ENCODE results near the gene SLC2A1.

The SLC2A1 gene

GRCh38 chr1:42943166-42943565 lies 15.5 kb downstream of the SLC2A1 start:
- peaks cover 100% of the 10 kb centered on the region for H3K36me3 Mint-ChIP-seq
- peak overlapping the region; percentile 93 for H3K4me3 Mint-ChIP-seq
- H3K4me1 Mint-ChIP-seq = peaks cover 98% of the 10 kb centered on the region
- peak overlapping the region; percentile 96 for H3K27ac Mint-ChIP-seq
- DNase-seq (ENCODE audit: low spot score in 2 of 2) (no peak), ATAC-seq (peak; percentile 52)
- no peaks in the 10 kb centered on the region for H3K9me3 Mint-ChIP-seq

- ATAC-seq = no peak
- H3K4me3 Mint-ChIP-seq = peak overlapping the region; percentile 93
- DNase-seq (ENCODE audit: low spot score in 2 of 2) = no peak
- peak overlapping the region; percentile 96 for H3K27ac Mint-ChIP-seq
- H3K36me3 Mint-ChIP-seq = peaks cover 100% of the 10 kb centered on the region
- H3K9me3 Mint-ChIP-seq = no peaks in the 10 kb centered on the region
- H3K4me1 Mint-ChIP-seq = peaks cover 98% of the 10 kb centered on the region
Measured at GRCh38 chr1:42942444-42942843, 16.2 kb downstream of the SLC2A1 start.

GRCh38 chr1:42941640-42942330 lies 16.9 kb downstream of the SLC2A1 start:
- peaks cover 98% of the 10 kb centered on the region for H3K4me1 Mint-ChIP-seq
- peak overlapping the region; percentile 96 for H3K27ac Mint-ChIP-seq
- no peaks in the 10 kb centered on the region for H3K9me3 Mint-ChIP-seq
- H3K36me3 Mint-ChIP-seq = peaks cover 100% of the 10 kb centered on the region
- DNase-seq (ENCODE audit: low spot score in 2 of 2) (no peak), ATAC-seq (peak; percentile 18)
- H3K4me3 Mint-ChIP-seq = peak overlapping the region; percentile 93

GRCh38 chr1:42940851-42941639 lies 17.6 kb downstream of the SLC2A1 start:
- H3K27ac Mint-ChIP-seq = peak overlapping the region; percentile 96
- DNase-seq (ENCODE audit: low spot score in 2 of 2) (peak in 1 of 2 donors; percentile 72), ATAC-seq (peak; percentile 65)
- no peaks in the 10 kb centered on the region for H3K9me3 Mint-ChIP-seq
- peaks cover 100% of the 10 kb centered on the region for H3K36me3 Mint-ChIP-seq
- H3K4me3 Mint-ChIP-seq = peak overlapping the region; percentile 93
- H3K4me1 Mint-ChIP-seq = peaks cover 98% of the 10 kb centered on the region

GRCh38 chr1:42938645-42939615 lies 19.7 kb downstream of the SLC2A1 start:
- peaks cover 98% of the 10 kb centered on the region for H3K4me1 Mint-ChIP-seq
- H3K4me3 Mint-ChIP-seq = peak overlapping the region; percentile 93
- H3K9me3 Mint-ChIP-seq = no peaks in the 10 kb centered on the region
- peak overlapping the region; percentile 96 for H3K27ac Mint-ChIP-seq
- no peak for ATAC-seq
- DNase-seq (ENCODE audit: low spot score in 2 of 2) = no peak
- H3K36me3 Mint-ChIP-seq = peaks cover 100% of the 10 kb centered on the region

- Mint-ChIP-seq H3K4me3 (peak overlapping the region; percentile 93), H3K36me3 (peaks cover 100% of the 10 kb centered on the region), H3K4me1 (peaks cover 98% of the 10 kb centered on the region), H3K9me3 (no peaks in the 10 kb centered on the region), H3K27ac (peak overlapping the region; percentile 96)
- no peak for DNase-seq (ENCODE audit: low spot score in 2 of 2)
- ATAC-seq = peak; percentile 2
Measured at GRCh38 chr1:42937836-42938644, 20.6 kb downstream of the SLC2A1 start.

GRCh38 chr1:42937141-42937696 lies 21.4 kb downstream of the SLC2A1 start:
- peak overlapping the region; percentile 96 for H3K27ac Mint-ChIP-seq
- no peak for DNase-seq (ENCODE audit: low spot score in 2 of 2)
- H3K9me3 Mint-ChIP-seq = no peaks in the 10 kb centered on the region
- peaks cover 100% of the 10 kb centered on the region for H3K36me3 Mint-ChIP-seq
- peak; percentile 76 for ATAC-seq
- peaks cover 98% of the 10 kb centered on the region for H3K4me1 Mint-ChIP-seq
- peak overlapping the region; percentile 93 for H3K4me3 Mint-ChIP-seq

GRCh38 chr1:42936309-42937078 lies 22.2 kb downstream of the SLC2A1 start:
- ATAC-seq (peak; percentile 62), DNase-seq (ENCODE audit: low spot score in 2 of 2) (peak in 1 of 2 donors; percentile 70)
- no peaks in the 10 kb centered on the region for H3K9me3 Mint-ChIP-seq
- peak overlapping the region; percentile 93 for H3K4me3 Mint-ChIP-seq
- H3K27ac Mint-ChIP-seq = peak overlapping the region; percentile 96
- H3K36me3 Mint-ChIP-seq = peaks cover 100% of the 10 kb centered on the region
- peaks cover 98% of the 10 kb centered on the region for H3K4me1 Mint-ChIP-seq

- Mint-ChIP-seq H3K4me1 (peaks cover 98% of the 10 kb centered on the region), H3K36me3 (peaks cover 100% of the 10 kb centered on the region)
Measured at GRCh38 chr1:42935971-42936308, 22.7 kb downstream of the SLC2A1 start.

GRCh38 chr1:42935313-42935895 lies 23.3 kb downstream of the SLC2A1 start:
- Mint-ChIP-seq H3K4me3 (peak overlapping the region; percentile 93), H3K36me3 (peaks cover 100% of the 10 kb centered on the region), H3K4me1 (peaks cover 98% of the 10 kb centered on the region), H3K27ac (peak overlapping the region; percentile 96), H3K9me3 (no peaks in the 10 kb centered on the region)
- no peak for ATAC-seq
- no peak for DNase-seq (ENCODE audit: low spot score in 2 of 2)

More at GRCh38 chr1:42935971-42936308, 22.7 kb downstream of the SLC2A1 start:
- Mint-ChIP-seq H3K27ac (peak overlapping the region; percentile 96), H3K9me3 (no peaks in the 10 kb centered on the region), H3K4me3 (peak overlapping the region; percentile 93)
- ATAC-seq (no peak), DNase-seq (ENCODE audit: low spot score in 2 of 2) (no peak)

GRCh38 chr1:42934541-42935312 lies 23.9 kb downstream of the SLC2A1 start:
- peaks cover 100% of the 10 kb centered on the region for H3K36me3 Mint-ChIP-seq
- ATAC-seq (no peak), DNase-seq (ENCODE audit: low spot score in 2 of 2) (no peak)
- no peaks in the 10 kb centered on the region for H3K9me3 Mint-ChIP-seq
- H3K4me3 Mint-ChIP-seq = peak overlapping the region; percentile 93
- H3K4me1 Mint-ChIP-seq = peaks cover 98% of the 10 kb centered on the region
- H3K27ac Mint-ChIP-seq = peak overlapping the region; percentile 96

GRCh38 chr1:42933610-42934491 lies 24.8 kb downstream of the SLC2A1 start:
- no peak for ATAC-seq
- no peak for DNase-seq (ENCODE audit: low spot score in 2 of 2)
- peaks cover 100% of the 10 kb centered on the region for H3K36me3 Mint-ChIP-seq
- H3K4me3 Mint-ChIP-seq = peak overlapping the region; percentile 93
- peaks cover 98% of the 10 kb centered on the region for H3K4me1 Mint-ChIP-seq
- H3K27ac Mint-ChIP-seq = peak overlapping the region; percentile 96
- no peaks in the 10 kb centered on the region for H3K9me3 Mint-ChIP-seq

Measured in stimulated activated effector memory CD8-positive, alpha-beta T cell treated with anti-CD3 and anti-CD28 coated beads, Interleukin-12 subunit alpha, Interleukin-12 subunit beta, amount 100 ng/mL, for 72 hours (primary cell).